ENCODE data around the gene SLC16A3.
"Not testable (repeated sequence)": the region's sequence is repeated elsewhere in the genome, so short reads cannot be mapped to it uniquely, and the experiment has no call there.

The SLC16A3 gene

GRCh38 chr17:82228842-82229697 lies at the start of gene SLC16A3:
Gene SLC16A3 (plus strand): TSS chr17:82229042. CDS start chr17:82236009, 6,967 bp downstream.
- peak in 1 of 3 donors; percentile 54 for DNase-seq (ENCODE audit: low read depth in 2 of 3, low spot score in 1 of 3)

DNA sequence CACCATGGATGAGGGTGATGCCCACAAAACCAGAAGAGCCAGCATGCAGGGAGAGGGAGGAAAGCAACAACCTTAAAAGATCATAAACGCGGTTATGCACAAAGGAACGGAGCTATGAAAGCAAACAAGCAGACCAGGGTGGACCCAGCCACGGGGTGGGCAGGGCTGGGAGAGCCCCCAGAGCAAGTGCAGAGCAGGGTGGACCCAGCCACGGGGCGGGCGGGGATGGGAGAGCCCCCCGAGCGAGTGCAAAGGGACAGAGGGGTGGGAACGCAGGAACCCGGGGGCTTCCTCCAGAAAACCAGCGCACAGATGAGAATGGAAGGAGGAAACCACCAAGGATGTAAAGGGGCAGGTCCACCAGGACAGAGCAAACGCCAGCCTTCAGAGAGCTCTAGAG lies 49.4 kb upstream of the SLC16A3 start:
- no peak for DNase-seq (ENCODE audit: low read depth in 2 of 3, low spot score in 1 of 3)

- DNase-seq (ENCODE audit: low read depth in 2 of 3, low spot score in 1 of 3) = no peak
Observed at GRCh38 chr17:82179946-82180475, 48.8 kb upstream of the SLC16A3 start.

GRCh38 chr17:82180776-82181528 lies 47.9 kb upstream of the SLC16A3 start:
- DNase-seq (ENCODE audit: low read depth in 2 of 3, low spot score in 1 of 3) = no peak

GRCh38 chr17:82184761-82185160 lies 44.1 kb upstream of the SLC16A3 start:
- DNase-seq (ENCODE audit: low read depth in 2 of 3, low spot score in 1 of 3) = no peak

GRCh38 chr17:82186221-82186620 lies 42.6 kb upstream of the SLC16A3 start:
- DNase-seq (ENCODE audit: low read depth in 2 of 3, low spot score in 1 of 3) = no peak

DNA sequence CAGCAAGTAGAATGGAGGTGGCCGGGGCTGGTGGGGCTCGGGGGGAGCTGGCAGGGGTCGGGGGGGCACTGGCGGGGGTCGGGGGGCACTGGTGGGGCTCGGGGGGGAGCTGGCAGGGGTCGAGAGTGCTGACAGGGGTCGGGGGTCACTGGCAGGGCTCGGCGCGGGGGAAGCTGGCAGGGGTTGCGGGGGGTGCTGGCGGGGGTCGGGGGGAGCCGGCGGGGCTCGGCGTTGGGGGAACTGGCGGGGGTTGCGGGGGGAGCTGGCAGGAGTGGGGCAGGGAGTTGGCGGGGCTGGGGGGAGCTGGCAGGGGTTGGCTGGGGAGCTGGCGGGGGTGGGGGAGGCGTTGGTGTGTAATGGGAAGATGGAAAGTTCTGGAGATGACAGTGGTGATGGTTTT lies 41.3 kb upstream of the SLC16A3 start:
- no peak for DNase-seq (ENCODE audit: low read depth in 2 of 3, low spot score in 1 of 3)

DNA sequence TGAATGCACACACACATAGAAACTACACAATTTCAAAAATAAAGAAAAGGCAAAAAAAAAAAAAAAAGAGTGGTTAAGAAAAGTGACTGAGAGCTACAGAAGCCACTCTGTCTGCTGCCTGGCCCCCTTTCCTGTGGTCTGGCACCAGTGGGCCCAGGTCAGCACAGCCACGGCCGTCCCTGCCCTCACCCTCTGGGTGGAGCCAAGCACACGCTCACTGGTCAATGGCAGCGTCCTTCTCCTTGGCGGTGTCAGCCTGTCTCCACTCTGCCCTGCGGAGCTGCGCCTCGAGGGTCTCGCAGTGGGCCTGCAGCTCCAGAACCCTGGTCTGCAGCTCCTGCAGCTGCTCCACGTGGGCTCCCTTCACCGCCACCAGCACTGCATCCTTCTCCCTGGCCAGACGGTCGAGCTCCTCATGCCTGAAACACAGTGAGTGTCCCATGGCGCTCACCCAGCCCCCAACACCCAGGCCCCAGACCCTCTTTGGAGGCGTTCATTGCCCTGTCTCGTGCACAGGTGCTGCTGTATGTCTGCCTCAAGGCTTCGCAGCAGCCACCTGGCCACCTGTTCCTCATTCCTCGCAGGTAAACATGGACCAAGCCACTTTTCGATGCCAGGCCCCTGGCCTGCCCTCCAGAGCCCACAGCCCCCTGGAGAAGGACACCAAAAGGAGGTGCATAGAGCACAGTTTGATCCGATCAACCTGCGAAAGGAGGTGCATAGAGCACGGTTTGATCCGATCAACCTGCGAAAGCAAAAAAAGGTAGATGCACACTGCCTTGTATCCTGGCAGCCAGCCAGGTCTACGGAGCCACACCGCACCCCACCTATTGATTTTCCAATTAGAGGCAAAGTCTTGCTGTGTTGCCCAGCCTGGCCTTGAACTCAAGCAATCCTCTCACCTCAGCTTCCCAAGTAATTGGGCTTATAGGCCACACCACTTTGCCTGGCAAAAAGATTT lies 40.6 kb upstream of the SLC16A3 start:
- no peak for DNase-seq (ENCODE audit: low read depth in 2 of 3, low spot score in 1 of 3)

- not testable (repeated sequence) for DNase-seq (ENCODE audit: low read depth in 2 of 3, low spot score in 1 of 3)
Observed at GRCh38 chr17:82193050-82193449, 35.8 kb upstream of the SLC16A3 start.

GRCh38 chr17:82193520-82194220 lies 35.2 kb upstream of the SLC16A3 start:
- DNase-seq (ENCODE audit: low read depth in 2 of 3, low spot score in 1 of 3) = no peak

GRCh38 chr17:82194765-82195164 lies 34.1 kb upstream of the SLC16A3 start:
- no peak for DNase-seq (ENCODE audit: low read depth in 2 of 3, low spot score in 1 of 3)

DNA sequence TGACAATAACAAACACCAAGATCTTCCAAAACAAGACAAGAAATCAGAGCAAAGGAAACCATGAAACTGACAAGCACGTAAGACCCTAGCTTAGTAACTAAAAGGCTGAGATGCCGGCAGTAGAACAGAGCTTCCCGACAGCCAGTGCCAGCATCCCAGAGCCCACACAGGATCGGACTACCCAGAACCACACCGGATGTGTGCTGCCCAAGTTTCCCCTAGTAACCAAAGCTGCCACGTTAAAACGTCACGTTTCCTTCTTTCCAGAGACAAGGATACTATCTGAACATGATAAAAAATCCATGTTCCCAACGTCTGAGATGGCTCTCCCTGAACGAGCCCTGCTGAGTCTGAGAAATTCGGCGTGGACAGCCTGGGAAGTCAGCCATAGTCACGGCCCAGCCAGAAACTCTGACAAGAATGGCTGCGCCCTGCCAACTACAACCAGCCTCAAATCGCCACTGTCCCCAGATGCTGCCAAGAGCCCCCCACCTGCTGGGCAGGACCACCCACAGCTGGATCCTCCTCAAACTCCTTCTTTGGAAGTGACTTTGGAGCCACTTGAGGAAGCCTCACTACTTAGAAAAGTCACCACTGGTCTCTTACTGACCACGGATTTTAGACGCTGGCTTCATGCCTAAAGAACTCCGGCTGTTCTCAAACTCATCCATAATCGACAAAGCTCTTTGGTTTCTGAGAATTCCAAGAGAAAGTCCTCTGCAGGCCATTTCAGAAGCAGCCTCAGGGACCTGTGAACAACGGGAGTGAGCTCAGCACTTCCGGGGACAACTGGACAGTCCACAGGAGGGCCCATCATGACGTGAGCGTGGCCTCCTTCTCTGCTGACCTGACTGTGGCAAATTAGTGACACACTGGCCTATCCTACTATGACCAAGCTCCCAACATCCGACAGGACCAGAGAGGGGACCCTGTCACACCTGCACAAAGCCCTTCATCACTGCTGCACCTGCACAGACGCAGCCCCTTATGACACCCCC lies 32.9 kb upstream of the SLC16A3 start:
- DNase-seq (ENCODE audit: low read depth in 2 of 3, low spot score in 1 of 3) = no peak

DNA sequence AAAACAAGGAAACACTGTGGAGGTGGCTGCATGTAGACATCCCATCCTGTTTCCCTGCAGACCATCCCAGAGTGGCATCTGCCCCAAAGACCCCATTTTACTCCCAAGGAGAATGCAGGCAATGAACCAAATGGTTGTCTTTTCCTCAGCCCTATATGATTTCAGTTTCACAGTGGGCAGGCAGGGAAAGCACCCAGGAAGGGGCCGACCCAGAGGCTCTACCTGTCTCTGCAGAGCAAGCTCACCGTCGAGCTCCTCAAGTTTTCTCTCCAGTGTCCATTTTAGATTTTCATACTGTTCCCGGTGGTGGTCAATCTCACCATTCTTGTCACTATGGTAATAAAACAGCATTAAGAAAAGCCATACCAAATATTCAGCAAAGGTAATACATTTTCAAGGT lies 30.8 kb upstream of the SLC16A3 start:
- no peak for DNase-seq (ENCODE audit: low read depth in 2 of 3, low spot score in 1 of 3)

DNA sequence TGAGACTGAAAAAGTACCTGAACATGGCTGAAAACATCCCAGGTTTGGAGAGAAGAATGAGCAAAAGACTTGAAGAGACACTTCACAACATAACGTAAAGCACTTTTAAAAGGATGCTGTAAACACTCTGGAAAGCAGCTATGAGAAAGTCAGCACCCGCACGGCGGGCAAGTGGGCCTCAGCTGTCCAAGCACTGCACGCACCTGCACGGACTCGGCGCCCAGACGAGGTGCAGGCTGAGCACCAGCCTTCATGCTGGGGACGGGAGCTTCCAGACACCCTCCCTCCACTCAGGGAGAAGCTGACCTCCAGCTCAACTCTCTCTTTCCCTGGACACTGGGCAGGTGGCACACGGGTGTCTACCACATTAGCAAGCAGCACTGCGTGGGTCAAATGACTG lies 29.3 kb upstream of the SLC16A3 start:
- no peak for DNase-seq (ENCODE audit: low read depth in 2 of 3, low spot score in 1 of 3)

DNA sequence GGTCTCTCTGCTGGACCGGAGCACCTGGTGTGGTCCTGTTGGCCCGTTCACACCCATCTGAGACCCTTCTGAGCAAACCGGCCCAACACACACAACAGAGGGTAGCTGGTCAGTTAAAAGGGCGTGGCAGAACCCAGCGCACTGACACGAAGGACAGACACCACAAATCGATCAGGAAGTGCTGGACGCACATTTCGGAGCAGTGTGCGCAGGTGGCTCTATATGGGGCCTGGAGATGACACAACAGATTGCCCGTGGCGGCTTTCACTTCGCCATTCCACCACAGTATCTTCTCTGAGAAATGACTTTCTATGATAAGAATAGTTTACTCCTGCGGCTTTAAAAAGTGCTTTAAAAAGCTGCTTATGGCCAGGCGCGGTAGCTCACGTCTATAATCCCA lies 28.7 kb upstream of the SLC16A3 start:
- DNase-seq (ENCODE audit: low read depth in 2 of 3, low spot score in 1 of 3) = no peak

DNA sequence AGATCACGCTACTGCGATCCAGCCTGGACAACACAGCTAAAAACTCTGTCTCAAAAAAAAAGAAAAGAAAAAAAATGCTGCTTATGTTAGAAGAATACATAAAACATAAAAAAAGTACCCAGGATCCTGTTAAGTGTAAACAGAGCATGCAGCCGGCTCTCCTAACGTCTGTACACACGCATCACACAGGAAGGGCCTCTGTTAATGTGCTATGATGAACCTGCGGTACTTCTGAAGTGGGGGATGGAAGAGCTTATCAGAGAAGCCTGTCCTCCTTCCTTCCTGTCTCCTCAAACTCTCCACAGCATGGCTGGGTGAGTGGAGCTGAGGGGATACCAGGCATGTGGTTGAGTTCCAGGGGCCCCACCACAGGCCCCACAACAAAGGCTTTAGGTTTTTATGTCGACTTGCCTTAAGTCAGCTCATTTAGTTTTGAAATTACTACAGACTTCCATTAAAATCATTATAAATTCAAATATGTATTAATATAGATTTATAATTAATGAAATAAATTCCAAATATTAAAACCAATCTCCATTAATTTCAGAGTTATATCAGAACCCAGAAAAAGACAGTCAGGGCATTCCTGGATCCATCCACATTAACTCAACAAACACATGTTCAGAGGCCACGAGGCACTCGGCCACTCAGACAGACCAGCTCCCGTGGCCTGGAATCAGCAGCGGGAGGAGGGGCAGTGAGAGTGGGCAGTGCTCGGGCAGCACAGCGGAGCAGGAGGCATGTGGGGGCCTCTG lies 27.9 kb upstream of the SLC16A3 start:
- peak in 1 of 3 donors; percentile 63 for DNase-seq (ENCODE audit: low read depth in 2 of 3, low spot score in 1 of 3)

GRCh38 chr17:82201498-82201910 lies 27.3 kb upstream of the SLC16A3 start:
- DNase-seq (ENCODE audit: low read depth in 2 of 3, low spot score in 1 of 3) = no peak

DNA sequence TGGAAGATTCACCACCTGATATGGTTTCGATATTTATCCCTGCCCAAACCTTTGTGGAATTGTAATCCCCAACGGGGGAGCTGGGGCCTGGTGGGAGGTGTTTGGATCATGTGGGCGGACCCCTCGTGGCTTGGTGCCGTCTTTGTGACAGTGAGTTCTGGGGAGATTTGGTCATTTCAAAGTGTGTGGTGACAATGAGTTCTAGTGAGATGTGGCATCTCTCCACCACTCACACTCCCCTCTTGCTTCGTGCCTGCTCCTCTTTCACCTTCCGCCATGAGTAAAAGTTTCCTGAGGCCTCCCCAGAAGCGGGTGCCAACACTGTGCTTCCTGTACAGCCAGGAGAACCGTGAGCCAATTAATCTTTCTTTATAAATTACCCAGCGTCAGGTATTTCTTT lies 25.9 kb upstream of the SLC16A3 start:
- no peak for DNase-seq (ENCODE audit: low read depth in 2 of 3, low spot score in 1 of 3)

Data from stimulated activated CD4-positive, alpha-beta T cell treated with anti-CD3 and anti-CD28 coated beads, Interleukin-12 subunit alpha, Interleukin-12 subunit beta, amount 100 ng/mL, for 48 hours (primary cell).